ENCODE measurements around the gene TPPP3.

DNA sequence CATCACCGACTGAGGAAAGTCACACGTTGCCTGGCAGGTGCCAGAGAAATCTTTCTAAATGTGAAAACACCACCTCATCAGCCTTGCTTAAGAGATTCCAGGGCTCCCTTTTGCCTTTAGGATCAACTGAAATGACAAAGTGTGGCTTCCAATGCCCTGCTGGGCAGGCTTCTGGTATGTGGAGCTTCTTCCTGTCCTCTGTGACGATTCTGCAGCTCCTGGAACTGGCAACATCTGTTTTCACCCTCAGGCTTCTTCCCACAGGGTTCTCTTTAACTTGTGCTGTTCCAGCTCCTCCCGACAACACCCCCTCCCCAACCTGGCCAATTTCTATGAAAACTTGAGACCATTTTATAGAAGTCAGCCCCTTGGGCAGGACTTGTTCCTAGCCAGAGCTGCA lies 27.7 kb upstream of the TPPP3 start:
- TF ChIP-seq, protein P1, sequence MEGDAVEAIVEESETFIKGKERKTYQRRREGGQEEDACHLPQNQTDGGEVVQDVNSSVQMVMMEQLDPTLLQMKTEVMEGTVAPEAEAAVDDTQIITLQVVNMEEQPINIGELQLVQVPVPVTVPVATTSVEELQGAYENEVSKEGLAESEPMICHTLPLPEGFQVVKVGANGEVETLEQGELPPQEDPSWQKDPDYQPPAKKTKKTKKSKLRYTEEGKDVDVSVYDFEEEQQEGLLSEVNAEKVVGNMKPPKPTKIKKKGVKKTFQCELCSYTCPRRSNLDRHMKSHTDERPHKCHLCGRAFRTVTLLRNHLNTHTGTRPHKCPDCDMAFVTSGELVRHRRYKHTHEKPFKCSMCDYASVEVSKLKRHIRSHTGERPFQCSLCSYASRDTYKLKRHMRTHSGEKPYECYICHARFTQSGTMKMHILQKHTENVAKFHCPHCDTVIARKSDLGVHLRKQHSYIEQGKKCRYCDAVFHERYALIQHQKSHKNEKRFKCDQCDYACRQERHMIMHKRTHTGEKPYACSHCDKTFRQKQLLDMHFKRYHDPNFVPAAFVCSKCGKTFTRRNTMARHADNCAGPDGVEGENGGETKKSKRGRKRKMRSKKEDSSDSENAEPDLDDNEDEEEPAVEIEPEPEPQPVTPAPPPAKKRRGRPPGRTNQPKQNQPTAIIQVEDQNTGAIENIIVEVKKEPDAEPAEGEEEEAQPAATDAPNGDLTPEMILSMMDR (IDR thresholded peaks at IDR 0.05; ENCODE audit: low read depth, low read length) = no peak
- TF ChIP-seq EZH2phosphoT487 (IDR thresholded peaks at IDR 0.05; ENCODE audit: low read depth) = no peak
